Psoas muscle (tissue), 8 donors: ENCODE data around the gene CCDC102B. TPM values are rescaled to one million over a fixed set of nuclear protein-coding genes. Genes with fewer than 3 reads are reported as not detected.
"Not testable (repeated sequence)": the region's sequence is repeated elsewhere in the genome, so short reads cannot be mapped to it uniquely, and the experiment has no call there.

Source experiments
- ATAC-seq, 4 donors: fragments of 200-7000 bp; cut with Tn5 transposase; one replicate each; pipeline ENCODE4 v1.9.1; 2020; ENCODE audit warnings: moderate library complexity in 3 of 4, mild to moderate bottlenecking in 2 of 4
- DNase-seq, 2 donors: peaks; one replicate each; pipeline ENCODE4 v3.0.0-alpha.2; 2020
- H3K27ac ChIP-seq: fragments of 200-600 bp; one replicate; pipeline ENCODE4 v1.8.0; 2022
- H3K27me3 ChIP-seq, 3 donors: fragments of 200-600 bp in 1 of 3; one replicate each; pipeline versions ENCODE4 v1.6.1 to v1.8.0; 2013 to 2022; ENCODE audit warnings: low read length in 2 of 3, mild to moderate bottlenecking in 2 of 3, moderate library complexity in 1 of 3; ENCODE audit not compliant: insufficient read depth in 3 of 3
- H3K36me3 ChIP-seq, 2 donors: fragments of 200-600 bp in 1 of 2; one replicate each; pipeline versions ENCODE4 v1.6.1 to v1.8.0; 2013 to 2022; ENCODE audit warnings: low read depth in 1 of 2, mild to moderate bottlenecking in 1 of 2, moderate library complexity in 1 of 2; ENCODE audit not compliant: insufficient read depth in 1 of 2
- H3K4me1 ChIP-seq: fragments of 200-600 bp; one replicate; pipeline ENCODE4 v1.8.0; 2022
- H3K4me3 ChIP-seq: fragments of 200-600 bp; one replicate; pipeline ENCODE4 v1.8.0; 2022; ENCODE audit warnings: mild to moderate bottlenecking
- H3K9me3 ChIP-seq: fragments of 200-600 bp; one replicate; pipeline ENCODE4 v1.8.0; 2022
- CTCF ChIP-seq: fragments of 200-600 bp; IDR thresholded peaks from one replicate; pipeline ENCODE4 v1.8.0; 2022; ENCODE audit warnings: antibody characterized with exemption
- WGBS, 3 donors: extraction: QIAGEN DNeasy Blood & Tissue Kit; methylation state at CpG; one replicate each; pipeline versions ENCODE4 v1.1.6 to v1.1.7; 2013; 5-methylcytosine and 5-hydroxymethylcytosine counted together
- intact Hi-C, 2 donors: fragments of 100-400 bp; cut with DNase I; formaldehyde crosslinking; loops; one replicate each; pipeline versions ENCODE4 v1.11.0 to v1.14.2; 2022
- polyA plus RNA-seq, 3 donors: library from polyadenylated mRNA; stranded (reverse); fragments of 200-250 nt; gene quantifications; one replicate each; pipeline ENCODE4 v1.2.3, GENCODE V29; 2013
- total RNA-seq, 4 donors: library from RNA; stranded (reverse); fragmentation: NEBNext Ultra II Directional in 2 of 4; extraction: Animal tissue kit (Norgen Biotek cat#: 25700) in 2 of 4; gene quantifications; one replicate each; pipeline versions ENCODE4 v1.2.1 to v1.2.4, GENCODE V29; 2021 to 2023
- donor health status: healthy with polysubstance abuse.
- donor health status: DM: no; HTN: no; CAD: no; lungs with moderate emphysema.
- donor health status: Bipolar disorder and iron deficiency.
- donor health status: healthy.
- donor health status: DM: yes; HTN: yes; CAD: no.
- donor health status: DM: no; HTN: no; CAD: no.
- donor health status: DM: no; HTN: no; CAD: no.
- donor health status: DM: yes; HTN: yes; CAD: no.

CCDC102B gene
- total and polyA plus RNA-seq, 7 donors = 0.66 to 3.5 (median 1.5) TPM

GRCh38 chr18:68937029-68937599 is 139.2 kb downstream of the CCDC102B start:
- no peak for DNase-seq
- Histone ChIP-seq H3K9me3 (no peaks in the 10 kb centered on the region), H3K36me3 (no peaks in the 10 kb centered on the region), H3K4me1 (no peaks in the 10 kb centered on the region), H3K27me3 (no peaks in the 10 kb centered on the region), H3K27ac (no peak overlapping the region), H3K4me3 (no peak overlapping the region)
- 39 to 45% (median 42%) methylated on average over 4 of the region's 4 CpGs for WGBS, 3 donors
- no peak for ATAC-seq
- no peak for TF ChIP-seq CTCF
- intact Hi-C loops = no loop called here

GRCh38 chr18:68940039-68940438 is 142.2 kb downstream of the CCDC102B start:
- Histone ChIP-seq H3K27me3 (no peaks in the 10 kb centered on the region), H3K36me3 (no peaks in the 10 kb centered on the region), H3K4me1 (no peaks in the 10 kb centered on the region), H3K9me3 (no peaks in the 10 kb centered on the region), H3K27ac (no peak overlapping the region), H3K4me3 (no peak overlapping the region)
- DNase-seq (no peak), ATAC-seq (no peak)
- intact Hi-C loops = no loop called here
- 51 to 58% (median 54%) methylated on average over 2 of the region's 2 CpGs for WGBS, 3 donors
- no peak for TF ChIP-seq CTCF

- H3K27me3 ChIP-seq = no peaks in the 10 kb centered on the region
- no peaks in the 10 kb centered on the region for H3K9me3 ChIP-seq
- no peaks in the 10 kb centered on the region for H3K4me1 ChIP-seq
- no peaks in the 10 kb centered on the region for H3K36me3 ChIP-seq
- no peak for TF ChIP-seq CTCF
- no peak overlapping the region for H3K27ac ChIP-seq
- ATAC-seq (no peak), DNase-seq (no peak)
- intact Hi-C loops = no loop called here
- no peak overlapping the region for H3K4me3 ChIP-seq
Measured at GRCh38 chr18:68940754-68941153, 142.9 kb downstream of the CCDC102B start.

GRCh38 chr18:68942230-68942629 is 144.3 kb downstream of the CCDC102B start:
- Histone ChIP-seq H3K9me3 (no peaks in the 10 kb centered on the region), H3K4me3 (no peak overlapping the region), H3K36me3 (no peaks in the 10 kb centered on the region), H3K27me3 (no peaks in the 10 kb centered on the region), H3K27ac (no peak overlapping the region), H3K4me1 (no peaks in the 10 kb centered on the region)
- 61 to 65% (median 64%) methylated on average over 7 of the region's 7 CpGs for WGBS, 3 donors
- no peak for DNase-seq
- intact Hi-C loops = no loop called here
- TF ChIP-seq CTCF = no peak
- no peak for ATAC-seq

GRCh38 chr18:68943861-68944260 is 146.0 kb downstream of the CCDC102B start:
- H3K36me3 ChIP-seq, DNase-seq, H3K4me1 ChIP-seq, H3K4me3 ChIP-seq, H3K9me3 ChIP-seq, intact Hi-C loops, ATAC-seq, H3K27me3 ChIP-seq, H3K27ac ChIP-seq: not testable (repeated sequence)
- 78 to 83% (median 79%) methylated on average over 2 of the region's 2 CpGs for WGBS, 3 donors
